HG03432 (cell line): Measurements from ENCODE around the gene C17orf58.
"Not testable (repeated sequence)": the region's sequence is repeated elsewhere in the genome, so short reads cannot be mapped to it uniquely, and the experiment has no call there.

Experiments
- ATAC-seq: cut with Tn5 transposase; IDR thresholded peaks from one replicate; pipeline ENCODE4 v1.9.1; 2021; ENCODE audit warnings: mild to moderate bottlenecking, moderate library complexity; ENCODE audit not compliant: unreplicated experiment

C17orf58 gene

DNA sequence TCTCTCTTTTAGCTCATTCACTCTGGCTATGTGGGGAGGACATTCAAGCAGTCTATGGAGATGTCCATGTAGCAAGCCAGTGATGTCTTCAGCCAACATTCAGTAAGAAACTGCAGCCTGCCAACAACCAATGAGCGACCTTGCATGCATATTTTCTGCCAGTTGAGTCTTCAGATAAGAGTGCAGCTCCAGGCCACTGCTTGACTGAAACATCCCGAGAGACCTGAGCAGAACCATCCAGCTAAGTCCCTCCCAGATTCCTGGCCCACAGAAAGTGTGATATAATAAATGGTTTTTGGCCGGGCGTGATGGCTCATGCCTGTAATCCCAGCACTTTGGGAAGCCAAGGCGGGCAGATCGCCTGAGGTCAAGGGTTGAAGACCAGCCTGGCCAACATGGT, 10.5 kb upstream of the C17orf58 start:
- no peak for ATAC-seq

GRCh38 chr17:68004201-68004600, 7.9 kb upstream of the C17orf58 start:
- ATAC-seq, result no peak

- no peak for ATAC-seq
These were observed 3.1 kb upstream of the C17orf58 start for GRCh38 chr17:67999291-67999911.

- ATAC-seq, result no peak
These were observed 2.2 kb upstream of the C17orf58 start for GRCh38 chr17:67998466-67998865.

DNA sequence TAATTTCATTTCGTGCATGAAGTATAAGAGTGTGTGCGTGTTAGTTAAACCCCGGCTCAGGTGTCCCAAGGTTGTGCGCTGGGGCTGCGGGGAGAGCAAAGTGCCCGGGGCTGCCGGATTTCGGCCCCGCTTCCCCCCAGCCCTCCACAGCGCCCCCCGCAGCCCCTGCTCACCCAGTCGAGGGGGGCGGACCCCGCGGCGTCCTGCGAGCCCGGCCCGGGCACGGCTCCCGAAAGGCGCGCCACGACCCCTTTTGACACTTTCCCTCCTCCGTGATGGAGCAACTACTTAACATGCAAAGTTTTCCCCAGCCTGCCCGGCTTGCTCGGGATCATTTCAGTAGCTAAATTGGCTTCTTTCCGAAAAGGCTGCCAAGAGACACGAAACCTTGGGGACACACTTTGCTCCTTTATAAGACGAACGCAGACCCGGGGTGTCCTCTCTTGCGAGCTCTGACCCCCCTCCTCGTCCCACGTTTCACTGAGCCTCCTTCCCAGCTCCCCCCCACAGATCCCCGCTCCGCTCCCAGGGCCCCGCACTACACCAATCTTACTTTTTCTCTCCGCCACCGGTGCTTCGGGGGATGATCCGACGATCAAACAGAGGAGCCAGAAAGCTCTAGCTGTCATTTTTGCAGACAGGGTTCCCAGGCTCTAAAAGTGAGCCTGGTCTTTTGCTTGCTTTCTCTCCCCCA, 552 bp downstream of the C17orf58 start:
- no peak for ATAC-seq

- ATAC-seq, result no peak
These were observed 1.3 kb downstream of the C17orf58 start for GRCh38 chr17:67994817-67995569.

GRCh38 chr17:67993998-67994361, 2.3 kb downstream of the C17orf58 start:
- ATAC-seq, result no peak

DNA sequence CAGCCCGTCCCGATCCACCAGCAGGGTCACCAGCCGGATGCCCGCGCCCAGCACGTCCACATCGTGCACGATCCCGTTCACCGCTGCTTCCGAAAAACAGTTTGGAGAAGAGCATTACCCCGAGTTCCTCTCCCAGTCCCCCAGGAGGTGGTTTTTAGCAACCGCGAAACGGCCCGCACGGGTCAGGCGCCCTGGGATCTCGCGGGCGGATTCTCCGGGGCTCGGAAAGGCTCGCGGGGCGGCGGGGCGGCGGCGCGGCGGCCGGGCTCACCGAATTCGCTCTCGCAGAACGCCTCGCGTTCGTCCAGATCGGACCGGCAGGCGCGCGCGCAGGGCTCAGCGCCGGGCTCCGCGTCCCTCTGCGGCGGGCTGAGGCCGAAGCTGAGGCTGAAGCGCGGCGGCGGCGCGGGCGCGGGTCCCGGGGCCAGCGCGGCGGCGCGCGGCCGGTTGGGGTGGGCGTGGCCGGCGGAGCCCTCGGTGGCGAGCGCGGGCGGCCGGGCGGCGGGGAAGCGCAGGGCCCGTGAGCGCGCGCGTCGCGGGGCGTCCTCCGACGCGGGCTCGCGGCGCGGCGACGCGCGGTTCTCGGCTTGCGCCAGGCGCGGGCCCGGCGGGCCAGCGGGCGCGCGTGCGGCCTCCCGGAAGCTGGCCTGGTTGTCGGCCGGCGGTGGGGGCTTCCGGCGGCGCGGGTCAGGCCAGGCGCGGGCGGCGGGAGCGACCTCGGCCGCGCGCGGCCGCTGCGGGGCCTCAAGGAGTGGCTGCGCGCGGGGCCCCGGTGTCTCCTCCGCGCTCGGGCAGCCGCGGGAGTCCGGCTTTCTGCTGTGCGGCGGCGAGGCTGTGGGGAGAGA, 2.9 kb downstream of the C17orf58 start:
- ATAC-seq, result peak; percentile 84

GRCh38 chr17:67992548-67993152, 3.6 kb downstream of the C17orf58 start:
- no peak for ATAC-seq

DNA sequence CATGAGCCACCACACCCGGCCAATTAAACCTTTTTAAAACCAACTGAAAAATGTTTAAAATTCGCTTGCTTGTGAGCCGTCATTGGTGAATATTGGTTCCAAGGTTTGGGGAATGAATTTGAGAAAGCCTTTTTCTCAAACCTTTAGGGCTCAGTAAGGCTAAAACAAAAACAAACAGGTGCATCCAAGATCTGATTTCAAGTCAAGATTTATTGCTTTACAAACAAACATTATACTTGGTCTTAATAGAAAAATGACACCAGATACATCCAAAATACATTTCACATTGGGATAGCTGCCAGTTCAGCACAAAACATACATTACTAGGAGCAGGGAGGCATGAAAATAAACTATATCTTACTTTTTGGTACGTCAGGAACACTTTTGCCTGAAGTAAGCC, 5.4 kb downstream of the C17orf58 start:
- ATAC-seq, result no peak

- ATAC-seq, result no peak
These were observed 12.9 kb downstream of the C17orf58 start for GRCh38 chr17:67983383-67983688.

DNA sequence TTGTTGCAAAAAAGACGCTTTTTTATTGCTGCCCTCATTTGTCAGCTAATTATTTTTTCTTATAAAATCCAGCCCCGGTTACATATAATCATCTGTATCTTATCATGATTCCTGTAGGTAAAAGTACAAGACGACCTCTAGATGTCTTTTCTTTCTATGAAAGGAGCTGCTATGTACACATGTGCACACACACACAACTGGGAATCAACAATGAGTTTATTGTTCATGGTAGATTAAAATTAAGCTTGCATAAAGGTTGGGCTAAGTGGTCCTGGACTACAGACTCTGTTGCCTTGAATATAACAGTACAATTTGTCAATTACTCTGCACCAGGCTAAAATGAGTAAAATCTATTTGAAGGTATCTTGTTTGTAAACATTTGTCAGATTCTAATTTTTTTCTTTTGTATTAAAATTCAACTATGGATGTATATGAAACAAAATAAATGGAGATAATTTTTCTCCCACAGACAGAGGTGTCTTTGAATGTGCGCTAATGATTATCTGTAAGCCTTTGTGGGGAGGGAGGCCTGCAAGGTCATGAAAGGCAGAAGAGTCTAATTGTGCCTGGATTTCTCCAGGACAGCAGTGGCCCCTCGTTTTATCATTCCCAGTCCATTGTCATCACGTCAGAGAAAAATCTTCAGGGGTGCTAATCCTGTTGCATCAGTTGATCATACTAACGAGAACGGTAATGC, 13.4 kb downstream of the C17orf58 start:
- ATAC-seq, result no peak

DNA sequence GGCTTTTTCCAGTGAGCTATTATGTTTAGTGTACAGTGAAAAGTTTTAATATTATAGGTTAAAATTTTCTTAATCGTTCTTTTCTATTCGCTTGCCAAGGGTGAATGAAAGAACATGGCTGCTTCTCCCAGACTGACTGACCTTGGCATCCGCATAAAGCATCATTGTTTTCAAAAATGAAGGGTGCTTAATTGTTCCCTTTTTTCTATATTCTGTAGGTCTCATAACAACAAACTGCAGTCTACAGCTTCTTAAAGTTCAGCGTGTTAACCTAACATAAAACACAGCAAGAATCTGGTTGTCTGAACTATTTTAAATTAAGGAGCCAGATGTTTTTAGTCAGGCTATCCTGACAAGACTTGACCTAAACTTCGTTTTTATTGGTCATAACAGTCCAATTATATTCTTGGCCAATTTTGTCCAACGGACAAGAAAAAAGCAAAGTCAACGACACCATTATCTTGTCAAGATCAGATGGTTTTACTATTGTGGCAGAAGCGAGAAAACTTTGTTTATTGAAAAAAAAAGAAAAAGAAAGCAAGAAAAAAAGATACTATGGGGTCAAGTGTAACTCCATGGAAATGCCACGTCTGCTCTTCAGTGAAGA, 14.1 kb downstream of the C17orf58 start:
- no peak for ATAC-seq

- not testable (repeated sequence) for ATAC-seq
These were observed 15.4 kb downstream of the C17orf58 start for GRCh38 chr17:67980883-67981282.

GRCh38 chr17:67980456-67980855, 15.8 kb downstream of the C17orf58 start:
- no peak for ATAC-seq

- ATAC-seq, result not testable (repeated sequence)
These were observed 20.0 kb downstream of the C17orf58 start for GRCh38 chr17:67976306-67976705.

GRCh38 chr17:67974598-67975066, 21.6 kb downstream of the C17orf58 start:
- ATAC-seq, result no peak

- ATAC-seq, result no peak
These were observed 22.1 kb downstream of the C17orf58 start for GRCh38 chr17:67974185-67974584.

DNA sequence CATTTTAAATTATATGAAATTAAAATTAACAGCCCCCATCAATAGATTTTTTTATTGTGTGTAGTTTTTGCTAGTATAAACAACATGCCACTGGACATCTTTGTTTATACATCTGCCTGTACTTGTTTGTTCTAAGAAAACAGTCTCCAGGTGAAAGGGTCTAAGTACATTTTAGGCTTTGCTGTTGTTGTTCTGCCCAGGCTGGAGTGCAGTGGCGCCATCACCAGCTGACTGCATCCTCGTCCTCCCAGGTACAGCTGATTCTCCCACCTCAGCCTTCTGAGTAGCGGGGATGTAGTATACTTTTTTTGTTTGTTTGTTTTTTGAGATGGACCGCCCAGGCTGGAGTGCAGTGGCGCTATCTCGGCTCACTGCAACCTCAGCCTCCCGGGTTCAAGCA, 25.5 kb downstream of the C17orf58 start:
- no peak for ATAC-seq

GRCh38 chr17:67963145-67963572, 33.1 kb downstream of the C17orf58 start:
- peak; percentile 72 for ATAC-seq
